HG02588 (cell line): Measurements from ENCODE around the gene TENM3.
"Not testable (repeated sequence)": the region's sequence is repeated elsewhere in the genome, so short reads cannot be mapped to it uniquely, and the experiment has no call there.

ENCODE experiments used
- ATAC-seq: cut with Tn5 transposase; IDR thresholded peaks from one replicate; pipeline ENCODE4 v1.9.1; 2021; ENCODE audit warnings: mild to moderate bottlenecking, moderate library complexity; ENCODE audit not compliant: unreplicated experiment

Gene TENM3

GRCh38 chr4:182225257-182225852 lies 17.8 kb upstream of the TENM3 start:
- no peak for ATAC-seq

- no peak for ATAC-seq
Measured at GRCh38 chr4:182227611-182228010, 15.6 kb upstream of the TENM3 start.

GRCh38 chr4:182228991-182229577 lies 14.1 kb upstream of the TENM3 start:
- no peak for ATAC-seq

- no peak for ATAC-seq
Measured at GRCh38 chr4:182230256-182230655, 12.9 kb upstream of the TENM3 start.

- no peak for ATAC-seq
Measured at GRCh38 chr4:182231080-182231479, 12.1 kb upstream of the TENM3 start.

- no peak for ATAC-seq
Measured at GRCh38 chr4:182231496-182231895, 11.7 kb upstream of the TENM3 start.

- ATAC-seq: no peak
Measured at GRCh38 chr4:182233310-182234090, 9.7 kb upstream of the TENM3 start.

GRCh38 chr4:182235021-182235795 lies 8.0 kb upstream of the TENM3 start:
- no peak for ATAC-seq

GRCh38 chr4:182236186-182236585 lies 7.0 kb upstream of the TENM3 start:
- ATAC-seq: no peak

- not testable (repeated sequence) for ATAC-seq
Measured at GRCh38 chr4:182237010-182237409, 6.2 kb upstream of the TENM3 start.

GRCh38 chr4:182238355-182238931 lies 4.8 kb upstream of the TENM3 start:
- no peak for ATAC-seq

- ATAC-seq: no peak
Measured at GRCh38 chr4:182240161-182241130, 2.8 kb upstream of the TENM3 start.

- not testable (repeated sequence) for ATAC-seq
Measured at GRCh38 chr4:182242260-182242659, 942 bp upstream of the TENM3 start.

- ATAC-seq: no peak
Measured at GRCh38 chr4:182242787-182243186, 415 bp upstream of the TENM3 start.

- no peak for ATAC-seq
Measured at GRCh38 chr4:182245041-182245440, 1.8 kb downstream of the TENM3 start.

- no peak for ATAC-seq
Measured at GRCh38 chr4:182245541-182246215, 2.5 kb downstream of the TENM3 start.

- ATAC-seq: no peak
Measured at GRCh38 chr4:182246401-182247205, 3.4 kb downstream of the TENM3 start.

- ATAC-seq: no peak
Measured at GRCh38 chr4:182248295-182248694, 5.1 kb downstream of the TENM3 start.

- no peak for ATAC-seq
Measured at GRCh38 chr4:182250446-182250845, 7.2 kb downstream of the TENM3 start.
